NK-92 treated with Interleukin-12 subunit alpha and Interleukin-12 subunit beta, amount 100 ng/mL, for 24 hours (cell line): ENCODE results near the gene IGFBPL1.
"Not testable (repeated sequence)": the region's sequence is repeated elsewhere in the genome, so short reads cannot be mapped to it uniquely, and the experiment has no call there.

ENCODE experiments used
- DNase-seq: peaks from one replicate; lab custom pipeline; 2025; lab: John Stamatoyannopoulos, UW

The IGFBPL1 gene

DNA sequence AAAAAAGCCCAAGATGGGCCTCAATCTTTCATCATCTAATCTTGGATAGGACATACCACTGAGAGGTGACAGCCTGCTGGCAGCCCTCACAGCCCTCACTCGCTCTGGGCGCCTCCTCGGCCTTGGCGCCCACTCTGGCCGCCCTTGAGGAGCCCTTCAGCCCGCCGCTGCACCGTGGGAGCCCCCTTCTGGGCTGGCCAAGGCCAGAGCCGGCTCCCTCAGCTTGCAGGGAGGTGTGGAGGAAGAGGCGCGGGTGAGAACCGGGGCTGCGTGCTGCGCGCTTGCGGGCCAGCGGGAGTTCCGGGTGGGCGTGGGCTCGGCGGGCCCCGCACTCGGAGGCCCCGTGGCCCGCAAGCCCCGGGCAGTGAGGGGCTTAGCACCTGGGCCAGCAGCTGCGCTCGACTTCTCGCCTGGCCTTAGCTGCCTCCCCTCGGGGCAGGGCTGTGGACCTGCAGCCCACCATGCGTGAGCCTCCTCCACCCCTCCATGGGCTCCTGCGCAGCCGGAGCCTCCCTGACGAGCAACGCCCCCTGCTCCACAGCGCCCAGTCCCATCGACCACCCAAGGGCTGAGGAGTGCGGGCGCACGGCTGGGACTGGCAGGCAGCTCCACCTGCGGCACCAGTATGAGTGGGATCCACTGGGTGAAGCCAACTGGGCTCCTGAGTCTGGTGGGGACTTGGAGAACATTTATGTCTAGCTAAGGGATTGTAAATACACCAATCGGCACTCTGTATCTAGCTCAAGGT lies 46.7 kb downstream of the IGFBPL1 start:
- not testable (repeated sequence) for DNase-seq

GRCh38 chr9:38376021-38376670 lies 48.1 kb downstream of the IGFBPL1 start:
- no peak for DNase-seq

GRCh38 chr9:38375572-38375963 lies 48.7 kb downstream of the IGFBPL1 start:
- no peak for DNase-seq

DNA sequence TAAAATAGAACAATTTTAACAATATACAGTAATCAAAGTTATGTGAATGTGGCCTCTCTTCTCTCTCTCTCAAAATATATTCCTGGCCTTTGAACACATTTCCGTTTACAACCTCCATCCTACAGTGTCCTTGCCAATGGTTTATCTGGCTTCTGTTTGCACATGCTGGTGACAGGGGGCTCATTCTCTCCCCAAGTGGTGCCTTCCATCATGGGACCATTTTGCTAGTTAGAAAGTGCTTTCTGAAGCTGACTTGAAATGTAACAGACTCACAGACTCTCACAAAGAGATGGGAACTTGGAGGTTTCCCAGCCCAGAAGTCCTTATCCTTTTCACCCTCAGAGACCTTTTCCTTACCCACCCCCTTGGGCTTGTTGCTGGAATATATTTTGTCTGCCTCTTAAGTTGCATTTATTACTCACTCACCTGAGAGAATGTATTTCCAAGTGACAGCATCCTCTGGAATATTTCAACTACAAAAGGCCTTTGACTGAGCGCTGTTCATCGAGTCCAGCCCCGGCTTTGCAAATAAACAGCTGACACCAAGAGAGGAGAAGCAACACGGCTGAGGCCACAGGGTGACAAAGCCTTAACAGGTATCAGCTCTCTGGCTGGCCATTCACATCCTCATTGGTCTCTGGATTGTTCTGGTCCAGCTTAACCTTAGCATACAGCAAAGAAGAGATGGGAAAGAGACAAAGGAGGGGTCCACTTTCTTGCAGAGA lies 49.2 kb downstream of the IGFBPL1 start:
- no peak for DNase-seq

GRCh38 chr9:38373679-38374078 lies 50.6 kb downstream of the IGFBPL1 start:
- no peak for DNase-seq

DNA sequence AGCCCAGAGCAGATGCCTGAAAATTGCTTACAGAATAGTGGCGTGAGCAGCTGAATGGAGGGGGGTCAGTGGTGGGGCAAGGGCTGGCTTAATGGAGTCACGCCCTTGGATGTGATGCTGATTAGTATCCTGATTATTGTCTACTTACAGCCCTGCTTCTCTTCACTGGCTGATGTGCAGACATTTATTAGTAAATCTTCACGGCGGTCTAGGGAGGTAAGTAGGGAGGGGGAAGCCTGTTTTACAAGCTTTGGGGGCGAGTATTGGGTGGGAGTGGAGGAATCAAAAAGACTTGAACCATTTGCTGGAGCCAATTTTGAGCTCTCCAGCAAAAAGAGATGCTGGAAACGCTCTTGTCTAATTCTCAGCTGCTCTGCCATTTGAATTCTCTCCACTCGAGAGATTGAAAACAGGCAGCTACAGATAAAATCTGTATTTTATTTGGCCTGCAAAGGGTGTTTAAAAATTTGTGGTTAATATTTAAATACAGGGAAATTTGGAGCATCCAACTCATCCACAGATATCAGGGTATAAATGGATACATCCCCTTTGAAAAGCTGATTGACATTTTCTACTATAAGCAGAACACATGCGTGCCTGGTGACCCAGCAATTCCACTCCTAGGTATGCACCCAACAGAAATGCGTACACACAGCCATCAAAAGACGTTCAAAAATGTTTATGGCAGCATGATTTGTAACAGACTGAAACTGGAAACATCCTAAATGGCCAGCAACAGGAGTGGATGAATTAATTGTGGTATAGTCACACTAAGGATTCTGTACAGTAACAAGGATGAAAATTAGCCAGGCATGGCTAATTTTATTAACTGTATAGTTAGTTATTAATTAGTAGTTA lies 51.3 kb downstream of the IGFBPL1 start:
- no peak for DNase-seq

DNA sequence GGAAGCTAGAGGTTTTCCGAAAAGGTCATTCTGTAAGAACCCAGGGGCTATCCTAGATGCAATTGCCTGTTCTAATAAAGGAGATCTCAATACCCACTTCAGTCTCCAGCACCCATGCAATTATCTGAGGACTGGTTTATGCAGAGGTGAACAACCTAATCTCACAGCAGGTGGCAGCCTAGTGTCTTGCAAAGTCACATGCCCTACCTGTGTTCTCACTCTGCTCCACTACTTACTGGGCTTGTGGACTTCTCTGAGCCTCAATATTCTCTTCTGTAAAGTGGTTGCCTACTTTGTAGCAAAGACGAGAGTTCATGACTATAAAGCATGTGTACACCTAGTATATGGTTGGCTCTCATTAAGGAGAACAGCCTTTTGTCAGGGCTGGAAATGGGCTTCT lies 52.8 kb downstream of the IGFBPL1 start:
- DNase-seq: no peak

DNA sequence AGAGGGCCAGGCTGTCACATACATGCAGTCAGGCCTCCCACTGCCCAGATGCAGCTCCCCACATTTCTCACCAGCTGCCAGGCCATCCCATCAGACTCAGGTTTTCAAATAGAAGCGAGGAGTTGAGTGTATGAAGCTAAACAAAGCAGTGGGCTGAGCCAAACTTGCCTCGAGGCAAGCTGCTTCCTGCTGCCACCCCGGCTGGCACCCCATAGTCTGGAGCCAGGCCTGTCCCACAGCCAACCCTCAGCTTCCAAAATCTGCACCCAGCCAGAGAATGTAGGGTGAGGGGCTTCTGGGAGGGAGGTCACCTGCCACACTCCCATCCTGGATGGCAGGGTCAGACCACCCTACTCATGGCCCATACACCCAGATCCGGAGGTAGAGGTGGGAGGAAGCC lies 54.1 kb downstream of the IGFBPL1 start:
- no peak for DNase-seq

- no peak for DNase-seq
These were observed 55.5 kb downstream of the IGFBPL1 start for GRCh38 chr9:38368731-38369130.

- DNase-seq: no peak
These were observed 56.4 kb downstream of the IGFBPL1 start for GRCh38 chr9:38367898-38368297.

DNA sequence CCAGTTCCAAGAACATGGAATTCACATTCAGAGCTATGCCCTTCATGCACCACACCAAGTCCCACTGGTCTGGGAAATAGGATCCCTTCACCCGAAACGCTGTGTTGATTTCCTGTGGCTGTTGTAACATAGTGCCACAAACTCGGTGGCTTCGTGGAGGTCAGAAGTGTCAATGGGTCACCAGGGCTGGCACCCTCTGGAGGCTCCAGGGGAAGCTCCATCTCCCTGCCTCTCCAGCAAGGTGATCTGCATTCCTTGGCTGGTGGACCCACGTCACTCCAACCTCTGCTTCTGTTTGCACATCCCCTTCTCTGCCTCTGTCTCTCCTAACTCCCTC lies 60.7 kb downstream of the IGFBPL1 start:
- no peak for DNase-seq

DNA sequence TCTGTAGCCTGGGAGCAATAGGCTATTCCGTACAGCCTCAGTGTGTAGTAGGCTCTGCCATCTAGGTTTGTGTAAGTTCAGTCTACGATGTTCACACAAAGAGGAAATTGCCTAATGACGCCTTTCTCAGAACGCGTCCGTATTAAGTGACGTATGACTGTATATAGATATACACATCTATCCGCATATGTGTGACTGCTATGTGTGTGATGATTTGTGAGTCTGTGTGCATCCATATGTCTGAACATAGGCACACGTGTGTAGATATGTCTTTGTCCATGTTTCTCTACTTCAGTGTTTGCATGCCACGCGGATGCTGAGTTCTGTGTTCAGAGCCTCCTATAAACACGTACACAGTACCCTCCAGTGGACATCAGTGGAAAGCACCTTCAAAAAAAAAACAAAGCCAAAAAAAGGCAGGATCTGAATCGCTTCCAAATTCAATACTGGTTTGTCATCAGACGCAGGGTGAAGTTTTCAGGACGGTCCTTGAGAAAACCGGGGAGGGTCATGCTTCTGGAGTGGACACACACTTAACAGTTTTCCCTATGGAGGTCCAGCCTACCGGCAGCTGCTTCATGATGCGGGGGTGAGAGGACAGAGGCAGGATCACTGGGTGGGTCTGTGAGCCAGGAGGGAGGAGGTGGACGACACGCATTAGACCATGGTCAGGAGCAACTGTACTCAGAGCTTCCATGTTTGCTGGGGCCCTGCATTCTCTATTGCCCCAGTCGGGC lies 61.2 kb downstream of the IGFBPL1 start:
- no peak for DNase-seq

DNA sequence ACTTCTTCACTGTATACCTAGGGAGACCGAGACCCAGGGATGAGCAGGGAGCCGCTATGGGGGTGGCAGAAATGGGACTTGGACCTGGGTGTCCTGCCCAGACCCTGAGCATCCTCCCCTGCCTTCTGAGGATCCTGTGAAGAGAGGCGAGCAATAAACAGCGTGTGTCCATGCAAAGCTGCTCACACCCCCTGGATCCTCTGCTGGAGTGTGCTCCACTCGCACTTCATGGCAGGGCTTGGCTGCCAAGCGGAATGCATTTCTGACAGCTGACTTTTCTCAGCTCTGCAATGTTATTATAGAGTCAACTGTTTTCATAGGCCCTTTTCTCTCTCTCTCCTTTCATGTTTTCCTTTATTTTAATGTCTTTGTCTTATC lies 62.8 kb downstream of the IGFBPL1 start:
- no peak for DNase-seq

- no peak for DNase-seq
These were observed 63.3 kb downstream of the IGFBPL1 start for GRCh38 chr9:38360839-38361472.

GRCh38 chr9:38359689-38360385 lies 64.4 kb downstream of the IGFBPL1 start:
- DNase-seq: no peak

- peak; percentile 16 for DNase-seq
These were observed 65.0 kb downstream of the IGFBPL1 start for GRCh38 chr9:38359297-38359653.

DNA sequence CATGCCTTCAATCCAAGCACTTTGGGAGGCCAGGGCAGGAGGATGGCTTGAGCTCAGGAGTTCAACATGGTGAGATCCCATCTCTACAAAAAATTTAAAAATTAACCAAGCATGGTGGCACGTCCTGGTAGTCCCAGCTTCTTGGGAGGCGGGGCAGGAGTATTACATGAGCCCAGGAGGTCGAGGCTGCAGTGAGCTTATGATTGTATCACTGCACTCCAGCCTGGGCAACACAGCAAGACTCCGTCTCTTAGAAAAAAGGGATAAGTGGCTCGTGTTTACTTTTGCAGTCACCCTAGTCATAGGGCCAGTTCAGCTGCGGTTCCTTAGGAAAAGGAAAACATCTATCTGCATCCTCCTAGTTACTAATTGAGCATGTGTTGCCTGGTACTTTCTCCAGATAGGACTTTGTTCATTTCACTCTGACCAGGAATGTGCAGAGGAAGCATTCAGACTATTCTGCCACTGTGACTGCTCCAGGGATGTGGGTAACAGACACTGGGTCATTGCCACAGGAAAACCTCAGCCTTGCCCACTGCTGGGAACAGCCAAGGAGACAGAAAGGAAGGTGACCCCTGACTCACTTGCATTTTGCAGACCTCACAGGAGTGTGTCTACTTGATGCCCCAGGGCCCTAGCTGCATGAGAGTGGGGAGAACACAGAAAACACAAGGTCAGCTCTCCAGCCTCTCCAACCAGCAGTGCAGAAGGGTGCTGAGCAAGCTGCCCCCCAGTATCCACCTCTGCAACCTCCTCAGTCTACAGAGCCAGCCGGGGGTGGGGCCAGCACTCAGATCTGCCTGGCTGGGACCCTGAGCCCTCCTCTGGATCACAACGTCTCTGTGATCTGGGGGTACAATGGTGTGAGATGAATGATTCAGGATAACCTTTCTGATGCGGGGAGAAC lies 65.6 kb downstream of the IGFBPL1 start:
- DNase-seq: no peak

GRCh38 chr9:38357350-38358114 lies 66.7 kb downstream of the IGFBPL1 start:
- DNase-seq: no peak

DNA sequence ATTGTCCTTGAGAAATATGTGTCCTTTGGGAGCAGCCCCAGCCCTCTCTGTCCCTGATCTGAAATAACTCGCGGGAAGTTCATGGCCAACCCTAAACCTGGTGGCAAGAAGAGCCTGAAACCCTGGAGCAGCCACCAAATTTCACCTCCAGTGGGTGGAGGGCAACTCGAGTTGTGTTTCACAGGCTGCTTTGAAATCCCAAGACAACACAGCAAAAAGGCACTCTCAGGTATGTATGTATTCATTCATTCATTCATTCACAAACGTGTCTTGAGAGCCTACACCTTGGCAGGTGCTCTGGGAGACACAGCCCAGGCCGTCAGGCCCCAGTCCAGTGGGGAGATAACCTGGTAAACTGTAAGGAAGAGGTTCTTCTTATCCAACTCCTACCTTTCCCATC lies 67.4 kb downstream of the IGFBPL1 start:
- DNase-seq: no peak
